PC-9 (cell line): Measurements from ENCODE around the gene MYH14. TPM values are rescaled to one million over a fixed set of nuclear protein-coding genes. Genes with fewer than 3 reads are reported as not detected.
A peak's percentile ranks its signal among the peaks of the same experiment; 100 is the strongest.

Experiments
- BruUV-seq: library from RNA; stranded (reverse); fragments of 400-500 nt; replicated peaks from 2 replicates; lab custom pipeline; 2021; lab: Mats Ljungman, UMichigan
- CTCF ChIA-PET: fragments of 300-600 bp; sonication (Branson Sonifier 250); formaldehyde crosslinking; loops from one replicate; lab custom pipeline; 2022; ENCODE audit warnings: antibody characterized with exemption; lab: Charles Lee
- POLR2A ChIA-PET: fragments of 300-600 bp; sonication (Branson Sonifier 250); formaldehyde crosslinking; loops from one replicate; lab custom pipeline; 2022; ENCODE audit warnings: antibody characterized with exemption; ENCODE audit not compliant: unreplicated experiment; lab: Charles Lee
- DNase-seq, 2 experiments: peaks; one replicate each; pipeline versions ENCODE4 v3.0.0 to v3.0.0-alpha.2; 2015 to 2022; ENCODE audit warnings: mixed read lengths in 1 of 2
- H2AFZ ChIP-seq: fragments of 200-600 bp; sonication (generic); 2 replicates; pipeline ENCODE4 v1.8.1; 2017; ENCODE audit warnings: antibody characterized with exemption
- H3F3A ChIP-seq: fragments of 200-600 bp; sonication (generic); 2 replicates; pipeline ENCODE4 v1.8.1; 2017; ENCODE audit warnings: antibody characterized with exemption, mild to moderate bottlenecking, low read depth; ENCODE audit not compliant: insufficient read depth
- H3K27ac ChIP-seq: fragments of 200-600 bp; sonication (generic); 2 replicates; pipeline ENCODE4 v1.6.1; 2016; ENCODE audit warnings: mixed run types
- H3K27me3 ChIP-seq: fragments of 200-600 bp; sonication (generic); 2 replicates; pipeline ENCODE4 v1.6.1; 2016; ENCODE audit warnings: low read depth, mixed run types; ENCODE audit not compliant: insufficient read depth
- H3K36me3 ChIP-seq: fragments of 200-600 bp; sonication (generic); 2 replicates; pipeline ENCODE4 v1.6.1; 2016; ENCODE audit warnings: low read depth, mixed run types
- H3K4me1 ChIP-seq: fragments of 200-600 bp; sonication (generic); replicated peaks from 2 replicates; pipeline ENCODE4 v1.6.1; 2016; ENCODE audit warnings: mixed run types; ENCODE audit not compliant: insufficient read depth
- H3K4me2 ChIP-seq: fragments of 200-600 bp; sonication (generic); 2 replicates; pipeline ENCODE4 v1.6.1; 2017; ENCODE audit warnings: mixed run types
- H3K4me3 ChIP-seq: fragments of 200-600 bp; sonication (generic); 2 replicates; pipeline ENCODE4 v1.6.1; 2016; ENCODE audit warnings: mixed run types
- H3K79me2 ChIP-seq: fragments of 200-600 bp; sonication (generic); 2 replicates; pipeline ENCODE4 v1.6.1; 2017; ENCODE audit warnings: low read depth, mixed run types
- H3K9me2 ChIP-seq: fragments of 200-600 bp; sonication (generic); 2 replicates; pipeline ENCODE4 v1.8.1; 2017; ENCODE audit warnings: mild to moderate bottlenecking; ENCODE audit not compliant: insufficient read depth
- H3K9me3 ChIP-seq: fragments of 200-600 bp; sonication (generic); 2 replicates; pipeline ENCODE4 v1.8.1; 2016; ENCODE audit warnings: low read depth; ENCODE audit not compliant: insufficient read depth
- H4K20me1 ChIP-seq: fragments of 200-600 bp; sonication (generic); 2 replicates; pipeline ENCODE4 v1.8.1; 2017; ENCODE audit not compliant: insufficient read depth
- CTCF ChIP-seq: fragments of 200-600 bp; sonication (generic); conservative IDR thresholded peaks from 2 replicates; pipeline ENCODE4 v1.6.1; 2017; ENCODE audit warnings: mixed run types, antibody characterized with exemption, mild to moderate bottlenecking, moderate library complexity
- EZH2 ChIP-seq: fragments of 200-600 bp; sonication (generic); IDR thresholded peaks from 2 replicates; pipeline ENCODE4 v1.8.0; 2017; ENCODE audit warnings: antibody characterized with exemption, low read depth
- intact Hi-C: fragments of 100-400 bp; cut with micrococcal nuclease; formaldehyde crosslinking; loops from one replicate; pipeline ENCODE4 v1.10.0; 2022; ENCODE audit not compliant: unreplicated experiment
- total RNA-seq: library from RNA; stranded (reverse); gene quantifications from 2 replicates; pipeline ENCODE4 v1.2.3, GENCODE V29; 2021

MYH14 gene
- total RNA-seq, 1 experiment from 2014 or later = 115 TPM

GRCh38 chr19:50176775-50177174 lies 26.6 kb upstream of the MYH14 start:
- H3K4me2 ChIP-seq = no peak overlapping the region
- POLR2A ChIA-PET = no interaction called here
- H3F3A ChIP-seq = peaks cover 46% of the 10 kb centered on the region
- no peak overlapping the region for H2AFZ ChIP-seq
- H3K27me3 ChIP-seq = no peaks in the 10 kb centered on the region
- H3K36me3 ChIP-seq = no peaks in the 10 kb centered on the region
- no peaks in the 10 kb centered on the region for H3K79me2 ChIP-seq
- no peak for DNase-seq
- no peaks in the 10 kb centered on the region for H4K20me1 ChIP-seq
- no peaks in the 10 kb centered on the region for H3K9me2 ChIP-seq
- TF ChIP-seq EZH2 (no peak), CTCF (no peak)
- CTCF ChIA-PET = no interaction called here
- H3K4me1 ChIP-seq = peaks cover 51% of the 10 kb centered on the region
- intact Hi-C loops = no loop called here
- no peak overlapping the region for H3K4me3 ChIP-seq
- H3K9me3 ChIP-seq = no peaks in the 10 kb centered on the region
- no TSS peak for BruUV-seq
- no peak overlapping the region for H3K27ac ChIP-seq

- peak in 1 of 2 experiments; percentile 37 for DNase-seq
- H3K27ac ChIP-seq = peak overlapping the region; percentile 94
- no peaks in the 10 kb centered on the region for H3K79me2 ChIP-seq
- peak overlapping the region; percentile 17; the same call in 1 of the 2 replicates for H2AFZ ChIP-seq
- peaks cover 34% of the 10 kb centered on the region for H3F3A ChIP-seq
- H3K36me3 ChIP-seq = no peaks in the 10 kb centered on the region
- peaks cover 39% of the 10 kb centered on the region for H3K4me1 ChIP-seq
- no peaks in the 10 kb centered on the region for H4K20me1 ChIP-seq
- H3K9me2 ChIP-seq = no peaks in the 10 kb centered on the region
- POLR2A ChIA-PET = interaction anchor here (0.6 to 0.9 kb wide), 2 partner anchors 17 to 37 kb away, joined by 3 to 9 read pairs; no protein-coding TSS in a partner anchor
- H3K9me3 ChIP-seq = no peaks in the 10 kb centered on the region
- no TSS peak for BruUV-seq
- peak overlapping the region; percentile 45 for H3K4me3 ChIP-seq
- intact Hi-C loops = no loop called here
- TF ChIP-seq EZH2 (no peak), CTCF (no peak)
- no peaks in the 10 kb centered on the region for H3K27me3 ChIP-seq
- CTCF ChIA-PET = interaction anchor here (0.6 to 0.7 kb wide), 2 partner anchors 37 to 150 kb away, joined by 3 to 12 read pairs; no protein-coding TSS in a partner anchor
- peak overlapping the region; percentile 69 for H3K4me2 ChIP-seq
Measured at GRCh38 chr19:50178320-50178719, 25.1 kb upstream of the MYH14 start.

- Histone ChIP-seq H3F3A (peaks cover 27% of the 10 kb centered on the region), H3K27ac (peak overlapping the region; percentile 94), H4K20me1 (no peaks in the 10 kb centered on the region), H2AFZ (peak overlapping the region; percentile 17; the same call in 1 of the 2 replicates), H3K4me3 (peak overlapping the region; percentile 45), H3K4me1 (peaks cover 35% of the 10 kb centered on the region), H3K9me2 (no peaks in the 10 kb centered on the region), H3K79me2 (no peaks in the 10 kb centered on the region), H3K4me2 (peak overlapping the region; percentile 69), H3K9me3 (no peaks in the 10 kb centered on the region), H3K36me3 (no peaks in the 10 kb centered on the region), H3K27me3 (no peaks in the 10 kb centered on the region)
- intact Hi-C loops = no loop called here
- BruUV-seq = TSS peak; percentile 93
- POLR2A ChIA-PET = interaction anchor here (0.6 to 0.9 kb wide), 2 partner anchors 16 to 36 kb away, joined by 3 to 9 read pairs; no protein-coding TSS in a partner anchor
- CTCF ChIA-PET = interaction anchor here (0.6 to 0.7 kb wide), 2 partner anchors 36 to 150 kb away, joined by 3 to 12 read pairs; no protein-coding TSS in a partner anchor
- peak; percentile 46 to 93 for DNase-seq
- no peak for TF ChIP-seq EZH2
- TF ChIP-seq CTCF = no peak
Measured at GRCh38 chr19:50178859-50179537, 24.4 kb upstream of the MYH14 start.
